ENCODE results near the gene GPD1.
A peak's percentile ranks its signal among the peaks of the same experiment; 100 is the strongest.
"Not testable (repeated sequence)": the region's sequence is repeated elsewhere in the genome, so short reads cannot be mapped to it uniquely, and the experiment has no call there.

Gene GPD1

DNA sequence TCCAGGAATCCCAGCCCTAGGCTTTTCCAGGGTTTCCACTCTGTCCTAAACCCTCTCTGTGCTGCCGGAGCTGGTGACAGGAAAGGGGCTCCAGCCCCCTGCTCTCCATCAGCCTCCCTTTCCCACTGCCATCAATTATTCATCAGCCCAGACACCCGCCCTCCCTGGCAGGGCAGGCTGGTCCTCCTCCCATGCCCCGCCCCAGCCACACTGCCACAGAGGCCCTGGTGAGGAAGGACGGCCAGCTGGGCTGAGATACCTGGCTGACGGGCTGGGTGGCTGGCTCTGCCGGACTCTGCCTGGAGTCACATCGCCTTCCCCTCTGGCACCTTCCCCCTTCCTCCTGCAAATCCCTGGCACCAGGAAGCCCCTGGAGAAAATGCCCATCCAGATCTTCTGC, 30.6 kb upstream of the GPD1 start:
- Histone ChIP-seq H3K4me3 (no peak overlapping the region), H3K4me2 (no peak overlapping the region), H3K9me3 (no peaks in the 10 kb centered on the region), H3K36me3 (no peaks in the 10 kb centered on the region), H3K4me1 (peaks cover 33% of the 10 kb centered on the region), H3K27ac (no peak overlapping the region), H3K27me3 (no peaks in the 10 kb centered on the region), H4K20me1 (no peaks in the 10 kb centered on the region), H3K9ac (no peak overlapping the region)
- TF ChIP-seq Cebpa-rat (IDR thresholded peaks at IDR 0.05), result no peak

DNA sequence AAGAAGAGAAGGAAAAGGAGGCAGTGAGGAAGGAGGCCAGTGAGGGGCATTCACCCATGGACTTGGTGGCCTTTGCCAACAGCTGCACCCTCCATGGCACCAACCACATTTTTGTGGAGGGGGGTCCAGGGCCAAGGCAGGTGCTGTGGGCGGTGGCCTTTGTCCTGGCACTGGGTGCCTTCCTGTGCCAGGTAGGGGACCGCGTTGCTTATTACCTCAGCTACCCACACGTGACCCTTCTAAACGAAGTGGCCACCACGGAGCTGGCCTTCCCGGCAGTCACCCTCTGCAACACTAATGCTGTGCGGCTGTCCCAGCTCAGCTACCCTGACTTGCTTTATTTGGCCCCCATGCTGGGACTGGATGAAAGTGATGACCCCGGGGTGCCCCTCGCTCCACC, 30.1 kb upstream of the GPD1 start:
- no peaks in the 10 kb centered on the region for H3K36me3 ChIP-seq
- no peak overlapping the region for H3K4me3 ChIP-seq
- H3K9ac ChIP-seq, result no peak overlapping the region
- no peak overlapping the region for H3K4me2 ChIP-seq
- H3K9me3 ChIP-seq, result no peaks in the 10 kb centered on the region
- no peaks in the 10 kb centered on the region for H4K20me1 ChIP-seq
- no peaks in the 10 kb centered on the region for H3K27me3 ChIP-seq
- no peak overlapping the region for H3K27ac ChIP-seq
- no peak for TF ChIP-seq Cebpa-rat (IDR thresholded peaks at IDR 0.05)
- H3K4me1 ChIP-seq, result peaks cover 33% of the 10 kb centered on the region

DNA sequence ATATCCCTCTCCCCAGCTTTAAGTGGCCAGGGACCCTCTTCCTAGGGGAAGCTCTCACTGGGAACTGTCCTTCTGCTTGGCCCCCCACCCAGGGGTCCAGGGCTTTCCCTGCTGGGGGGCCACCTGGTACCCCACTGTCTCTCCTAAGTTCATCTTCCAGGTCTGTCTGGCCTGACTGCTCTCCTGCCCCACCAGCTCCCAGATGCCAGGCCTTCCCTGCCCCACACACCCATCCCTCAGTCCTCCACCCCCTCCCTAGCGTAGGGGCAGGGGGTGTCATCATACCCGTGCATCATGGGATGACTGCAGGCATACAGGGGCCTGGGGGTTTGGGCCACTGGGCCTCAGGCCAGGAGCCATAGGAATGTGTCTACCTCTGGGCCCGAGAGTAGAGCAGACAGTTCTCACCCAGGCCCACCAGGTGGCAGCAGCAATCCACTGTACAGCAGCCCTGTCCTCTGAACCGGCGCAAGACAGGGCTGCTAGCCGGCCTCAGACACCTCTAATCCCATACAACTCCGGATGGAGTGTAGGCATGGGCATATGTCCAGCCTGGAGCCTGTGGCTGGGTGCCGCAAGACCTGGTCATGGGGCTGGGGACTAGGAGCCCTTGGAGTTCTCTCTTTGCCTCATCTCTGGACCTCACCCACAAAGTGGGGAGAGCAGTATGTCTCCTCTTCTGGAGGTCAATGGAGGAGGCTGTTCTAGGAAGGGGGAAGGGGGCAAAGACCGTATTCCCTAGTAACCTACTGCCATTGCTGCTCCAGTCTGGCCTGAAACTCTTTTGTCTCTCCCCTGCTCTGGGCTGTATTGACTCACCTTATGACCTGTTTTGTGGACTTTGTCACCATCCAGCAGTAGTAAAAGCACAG, 28.6 kb upstream of the GPD1 start:
- H3K27me3 ChIP-seq, result no peaks in the 10 kb centered on the region
- no peak overlapping the region for H3K4me3 ChIP-seq
- H3K4me2 ChIP-seq, result no peak overlapping the region
- H4K20me1 ChIP-seq, result no peaks in the 10 kb centered on the region
- H3K9ac ChIP-seq, result no peak overlapping the region
- H3K9me3 ChIP-seq, result no peaks in the 10 kb centered on the region
- no peak for TF ChIP-seq Cebpa-rat (IDR thresholded peaks at IDR 0.05)
- peaks cover 31% of the 10 kb centered on the region for H3K4me1 ChIP-seq
- no peaks in the 10 kb centered on the region for H3K36me3 ChIP-seq
- H3K27ac ChIP-seq, result no peak overlapping the region; the same call in 1 of the 2 replicates

DNA sequence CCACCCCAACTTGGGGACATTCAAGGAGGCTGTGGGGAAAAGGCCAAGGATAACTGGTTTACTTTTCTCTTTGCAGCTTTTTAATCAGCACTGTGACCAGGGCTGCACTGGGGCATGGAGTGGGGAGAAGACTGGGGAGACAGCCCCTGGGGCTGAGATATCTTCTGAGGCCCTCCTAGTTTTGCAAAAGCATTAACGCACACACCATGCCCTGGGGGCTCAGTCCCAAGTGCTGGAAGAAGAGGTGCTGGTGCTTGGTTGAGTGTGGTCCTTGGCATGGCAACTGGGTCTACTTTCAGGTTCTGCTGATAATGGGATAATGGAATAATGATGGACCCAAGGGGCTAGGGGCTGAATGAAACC, 28.0 kb upstream of the GPD1 start:
- Histone ChIP-seq H3K4me2 (no peak overlapping the region), H3K4me1 (peaks cover 25% of the 10 kb centered on the region), H3K9me3 (no peaks in the 10 kb centered on the region), H3K27ac (no peak overlapping the region), H4K20me1 (no peaks in the 10 kb centered on the region), H3K9ac (no peak overlapping the region), H3K36me3 (no peaks in the 10 kb centered on the region), H3K27me3 (no peaks in the 10 kb centered on the region), H3K4me3 (no peak overlapping the region)
- no peak for TF ChIP-seq Cebpa-rat (IDR thresholded peaks at IDR 0.05)

DNA sequence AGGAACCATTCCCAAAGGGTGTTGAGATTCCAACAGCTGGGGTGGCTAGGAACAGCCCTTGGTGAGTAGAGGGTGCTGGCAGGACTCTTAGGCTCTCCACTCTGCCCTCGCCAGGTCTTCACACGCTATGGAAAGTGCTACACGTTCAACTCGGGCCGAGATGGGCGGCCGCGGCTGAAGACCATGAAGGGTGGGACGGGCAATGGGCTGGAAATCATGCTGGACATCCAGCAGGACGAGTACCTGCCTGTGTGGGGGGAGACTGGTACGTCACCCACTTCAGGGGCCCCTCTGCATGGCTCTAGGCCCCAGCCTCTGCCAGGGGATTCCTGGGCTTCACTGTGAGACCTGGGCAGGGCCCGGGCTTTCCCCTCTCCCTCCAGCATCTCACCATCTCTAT, 26.7 kb upstream of the GPD1 start:
- Histone ChIP-seq H3K27me3 (no peaks in the 10 kb centered on the region), H3K36me3 (no peaks in the 10 kb centered on the region), H3K9ac (peak overlapping the region; percentile 61), H4K20me1 (no peaks in the 10 kb centered on the region), H3K27ac (peak overlapping the region; percentile 53), H3K4me1 (peaks cover 23% of the 10 kb centered on the region), H3K9me3 (no peaks in the 10 kb centered on the region), H3K4me3 (no peak overlapping the region), H3K4me2 (peak overlapping the region; percentile 69)
- TF ChIP-seq Cebpa-rat (IDR thresholded peaks at IDR 0.05), result no peak

DNA sequence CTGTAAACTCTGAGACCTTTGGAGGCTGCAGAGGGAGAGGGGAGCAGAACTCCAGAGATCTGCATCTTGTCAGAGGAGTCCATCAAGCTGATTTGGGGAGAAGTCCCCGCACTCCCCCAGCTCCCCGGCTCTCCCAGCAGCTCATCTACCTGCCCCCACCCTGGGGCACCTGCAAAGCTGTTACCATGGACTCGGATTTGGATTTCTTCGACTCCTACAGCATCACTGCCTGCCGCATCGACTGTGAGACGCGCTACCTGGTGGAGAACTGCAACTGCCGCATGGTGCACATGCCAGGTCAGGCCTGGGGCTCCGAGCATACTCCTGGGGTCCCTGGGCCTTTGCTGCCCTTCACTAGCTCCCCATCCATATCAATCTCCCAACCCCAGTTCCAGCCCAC, 25.5 kb upstream of the GPD1 start:
- Histone ChIP-seq H3K27ac (no peak overlapping the region), H3K4me3 (no peak overlapping the region), H3K36me3 (no peaks in the 10 kb centered on the region), H3K4me1 (peaks cover 23% of the 10 kb centered on the region), H3K9me3 (no peaks in the 10 kb centered on the region), H3K27me3 (no peaks in the 10 kb centered on the region), H4K20me1 (no peaks in the 10 kb centered on the region), H3K4me2 (no peak overlapping the region), H3K9ac (no peak overlapping the region)
- TF ChIP-seq Cebpa-rat (IDR thresholded peaks at IDR 0.05), result no peak

DNA sequence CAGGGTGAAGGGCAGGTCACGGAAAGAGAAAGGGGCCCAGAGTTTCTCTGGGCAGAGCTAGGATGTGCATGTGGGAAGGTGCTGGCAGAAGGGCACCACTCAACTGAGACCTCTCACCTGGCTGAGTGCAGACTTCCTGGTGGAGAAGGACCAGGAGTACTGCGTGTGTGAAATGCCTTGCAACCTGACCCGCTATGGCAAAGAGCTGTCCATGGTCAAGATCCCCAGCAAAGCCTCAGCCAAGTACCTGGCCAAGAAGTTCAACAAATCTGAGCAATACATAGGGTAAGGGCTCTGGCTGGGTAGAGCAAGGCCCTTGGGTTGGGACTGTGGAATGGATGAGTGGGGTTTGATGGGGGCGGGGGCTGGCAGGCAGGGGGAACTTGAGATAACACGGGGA, 24.0 kb upstream of the GPD1 start:
- TF ChIP-seq Cebpa-rat (IDR thresholded peaks at IDR 0.05), result no peak
- Histone ChIP-seq H3K27me3 (no peaks in the 10 kb centered on the region), H3K4me1 (peaks cover 33% of the 10 kb centered on the region), H4K20me1 (no peaks in the 10 kb centered on the region), H3K4me2 (no peak overlapping the region), H3K36me3 (no peaks in the 10 kb centered on the region), H3K27ac (no peak overlapping the region), H3K4me3 (no peak overlapping the region), H3K9me3 (no peaks in the 10 kb centered on the region), H3K9ac (no peak overlapping the region)

DNA sequence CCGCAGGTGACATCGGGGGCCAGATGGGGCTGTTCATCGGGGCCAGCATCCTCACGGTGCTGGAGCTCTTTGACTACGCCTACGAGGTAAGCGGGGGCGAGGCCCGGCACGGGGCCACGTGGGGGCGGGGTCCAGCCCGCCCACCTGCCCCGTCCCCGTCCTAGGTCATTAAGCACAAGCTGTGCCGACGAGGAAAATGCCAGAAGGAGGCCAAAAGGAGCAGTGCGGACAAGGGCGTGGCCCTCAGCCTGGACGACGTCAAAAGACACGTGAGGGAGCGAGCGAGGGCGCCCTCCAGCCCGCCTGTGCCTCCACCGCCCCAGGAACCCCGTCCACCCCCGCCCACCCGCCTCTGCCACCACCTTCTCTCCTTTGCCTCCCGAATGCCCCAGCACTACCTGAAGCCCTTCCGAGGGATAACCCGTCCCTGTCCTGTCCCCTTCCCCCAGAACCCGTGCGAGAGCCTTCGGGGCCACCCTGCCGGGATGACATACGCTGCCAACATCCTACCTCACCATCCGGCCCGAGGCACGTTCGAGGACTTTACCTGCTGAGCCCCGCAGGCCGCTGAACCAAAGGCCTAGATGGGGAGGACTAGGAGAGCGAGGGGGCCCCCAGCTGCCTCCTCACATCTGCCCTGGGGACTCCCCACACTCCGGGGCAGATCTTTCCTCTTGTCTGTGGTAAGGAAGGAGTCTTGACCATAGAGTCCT, 22.6 kb upstream of the GPD1 start:
- H3K27me3 ChIP-seq, result no peaks in the 10 kb centered on the region
- no peak overlapping the region for H3K9ac ChIP-seq
- H3K27ac ChIP-seq, result no peak overlapping the region
- H3K4me1 ChIP-seq, result peaks cover 37% of the 10 kb centered on the region
- TF ChIP-seq Cebpa-rat (IDR thresholded peaks at IDR 0.05), result no peak
- H3K4me3 ChIP-seq, result no peak overlapping the region
- peaks cover 6% of the 10 kb centered on the region; the same call in 1 of the 2 replicates for H4K20me1 ChIP-seq
- no peaks in the 10 kb centered on the region for H3K9me3 ChIP-seq
- H3K4me2 ChIP-seq, result no peak overlapping the region
- no peaks in the 10 kb centered on the region for H3K36me3 ChIP-seq

DNA sequence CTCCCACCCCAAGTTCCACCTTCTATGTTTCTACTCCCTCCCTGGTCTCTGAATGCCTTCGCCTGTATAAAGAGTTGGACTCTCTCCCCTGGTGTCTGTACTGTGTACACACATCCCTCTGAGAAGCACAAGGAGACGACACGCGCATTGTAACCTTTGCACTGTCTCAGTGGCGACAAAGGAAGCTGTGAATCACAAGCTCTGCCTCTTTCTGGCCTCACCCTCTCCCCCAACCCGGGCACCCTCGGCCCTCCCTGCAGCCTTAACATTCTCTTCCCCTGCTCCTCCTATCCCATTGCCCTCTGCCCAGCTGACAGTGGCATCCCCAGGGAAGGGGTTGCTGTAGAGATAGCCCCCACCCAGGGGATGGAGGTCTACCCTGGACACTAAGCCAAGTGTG, 21.2 kb upstream of the GPD1 start:
- Histone ChIP-seq H3K9me3 (no peaks in the 10 kb centered on the region), H3K4me3 (no peak overlapping the region), H3K36me3 (peaks cover 13% of the 10 kb centered on the region), H3K4me1 (peaks cover 31% of the 10 kb centered on the region), H3K4me2 (no peak overlapping the region), H3K27me3 (no peaks in the 10 kb centered on the region), H3K9ac (no peak overlapping the region), H3K27ac (no peak overlapping the region), H4K20me1 (peaks cover 18% of the 10 kb centered on the region)
- no peak for TF ChIP-seq Cebpa-rat (IDR thresholded peaks at IDR 0.05)

DNA sequence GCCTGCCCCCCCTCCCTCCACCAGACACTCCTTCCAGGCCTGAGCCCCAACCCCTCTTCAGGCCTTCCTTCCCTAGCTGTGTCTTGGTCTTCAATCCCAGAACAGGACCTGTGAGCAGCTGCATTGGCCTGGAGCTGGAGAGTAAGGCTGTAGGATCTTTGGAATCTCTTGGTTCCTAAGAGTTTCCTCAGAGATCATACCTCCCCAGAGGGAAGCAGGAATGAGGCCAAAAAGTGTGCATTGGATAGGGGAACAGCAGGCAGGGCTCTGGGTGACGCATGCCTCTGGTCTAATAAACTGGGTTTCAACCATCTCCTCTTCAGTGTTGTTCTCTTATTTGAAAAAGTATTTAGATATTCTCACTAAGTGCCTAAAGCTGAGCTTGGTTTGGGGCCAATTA, 20.5 kb upstream of the GPD1 start:
- no peak overlapping the region for H3K4me2 ChIP-seq
- H3K4me1 ChIP-seq, result peaks cover 33% of the 10 kb centered on the region
- H3K27ac ChIP-seq, result no peak overlapping the region
- no peak for TF ChIP-seq Cebpa-rat (IDR thresholded peaks at IDR 0.05)
- peaks cover 25% of the 10 kb centered on the region for H4K20me1 ChIP-seq
- H3K27me3 ChIP-seq, result no peaks in the 10 kb centered on the region
- no peaks in the 10 kb centered on the region for H3K9me3 ChIP-seq
- peaks cover 19% of the 10 kb centered on the region for H3K36me3 ChIP-seq
- H3K4me3 ChIP-seq, result no peak overlapping the region
- no peak overlapping the region for H3K9ac ChIP-seq

DNA sequence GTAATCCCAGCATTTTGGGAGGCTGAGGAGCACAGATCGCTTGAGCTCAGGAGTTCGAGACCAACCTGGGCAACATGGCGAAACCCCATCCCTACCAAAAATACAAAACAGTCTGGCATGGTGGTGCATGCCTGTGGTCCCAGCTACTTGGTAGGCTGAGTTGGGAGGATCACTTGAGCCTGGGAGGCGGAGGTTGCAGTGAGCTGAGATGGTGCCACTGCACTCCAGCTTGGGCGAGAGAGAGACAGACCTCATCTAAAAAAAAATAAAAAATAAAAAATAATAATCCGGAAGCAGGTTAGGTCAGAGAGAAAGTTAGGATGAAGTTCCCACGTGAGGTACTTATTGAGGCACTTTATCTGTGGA, 19.4 kb upstream of the GPD1 start:
- Histone ChIP-seq H3K4me1 (peaks cover 38% of the 10 kb centered on the region), H3K9ac (peak overlapping the region; percentile 86), H3K4me3 (peak overlapping the region; percentile 77), H3K4me2 (peak overlapping the region; percentile 91), H3K27ac (peak overlapping the region; percentile 90), H3K36me3 (peaks cover 30% of the 10 kb centered on the region), H4K20me1 (peaks cover 34% of the 10 kb centered on the region)
- H3K27me3 ChIP-seq, H3K9me3 ChIP-seq: not testable (repeated sequence)
